ENCODE measurements around the gene KRT9. TPM values are rescaled to one million over a fixed set of nuclear protein-coding genes. Genes with fewer than 3 reads are reported as not detected.
"Not testable (repeated sequence)": the region's sequence is repeated elsewhere in the genome, so short reads cannot be mapped to it uniquely, and the experiment has no call there.

KRT9 gene
- total RNA-seq, 6 donors from 2014 or later, result not detected

DNA sequence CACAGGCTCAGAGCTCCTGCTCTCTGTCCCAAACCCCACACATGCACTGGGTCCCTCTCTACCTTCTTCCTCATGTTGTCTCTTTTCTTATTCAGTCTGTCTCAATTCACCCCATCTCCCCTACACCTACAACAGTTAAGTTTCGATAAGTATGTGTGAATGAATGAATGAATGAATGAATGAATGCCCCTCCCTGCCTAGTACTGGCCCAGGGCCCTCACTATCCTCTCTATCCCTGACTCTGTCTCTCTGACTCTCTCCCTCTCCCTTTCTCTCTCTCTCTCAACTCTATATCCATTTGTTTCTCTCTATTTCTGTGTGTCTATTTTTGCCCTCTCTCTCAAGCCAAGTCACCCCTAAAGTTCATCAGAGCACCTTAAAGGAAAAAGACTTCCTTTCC lies 6.7 kb upstream of the KRT9 start:
- 86 to 94% methylated on average over 1 of the region's 1 CpG for WGBS, 2 donors
- no peak overlapping the region for H3K27ac ChIP-seq
- no peak overlapping the region for H3K4me3 ChIP-seq
- DNase-seq (no peak), ATAC-seq (ENCODE audit: low FRiP score in 2 of 2) (no peak)
- TF ChIP-seq, protein P1, sequence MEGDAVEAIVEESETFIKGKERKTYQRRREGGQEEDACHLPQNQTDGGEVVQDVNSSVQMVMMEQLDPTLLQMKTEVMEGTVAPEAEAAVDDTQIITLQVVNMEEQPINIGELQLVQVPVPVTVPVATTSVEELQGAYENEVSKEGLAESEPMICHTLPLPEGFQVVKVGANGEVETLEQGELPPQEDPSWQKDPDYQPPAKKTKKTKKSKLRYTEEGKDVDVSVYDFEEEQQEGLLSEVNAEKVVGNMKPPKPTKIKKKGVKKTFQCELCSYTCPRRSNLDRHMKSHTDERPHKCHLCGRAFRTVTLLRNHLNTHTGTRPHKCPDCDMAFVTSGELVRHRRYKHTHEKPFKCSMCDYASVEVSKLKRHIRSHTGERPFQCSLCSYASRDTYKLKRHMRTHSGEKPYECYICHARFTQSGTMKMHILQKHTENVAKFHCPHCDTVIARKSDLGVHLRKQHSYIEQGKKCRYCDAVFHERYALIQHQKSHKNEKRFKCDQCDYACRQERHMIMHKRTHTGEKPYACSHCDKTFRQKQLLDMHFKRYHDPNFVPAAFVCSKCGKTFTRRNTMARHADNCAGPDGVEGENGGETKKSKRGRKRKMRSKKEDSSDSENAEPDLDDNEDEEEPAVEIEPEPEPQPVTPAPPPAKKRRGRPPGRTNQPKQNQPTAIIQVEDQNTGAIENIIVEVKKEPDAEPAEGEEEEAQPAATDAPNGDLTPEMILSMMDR (IDR thresholded peaks at IDR 0.05), result no peak
- TF ChIP-seq POLR2A (IDR thresholded peaks at IDR 0.05), result no peak
- no peak for TF ChIP-seq EP300 (IDR thresholded peaks at IDR 0.05)
- no peak for TF ChIP-seq POLR2AphosphoS5 (IDR thresholded peaks at IDR 0.05)
- peaks cover 0 to 3% (median 0%) of the 10 kb centered on the region in 4 donors for H3K4me1 ChIP-seq
- no peaks in the 10 kb centered on the region for H3K36me3 ChIP-seq
- no peaks in the 10 kb centered on the region for H3K9me3 ChIP-seq
- no peaks in the 10 kb centered on the region for H3K27me3 ChIP-seq

DNA sequence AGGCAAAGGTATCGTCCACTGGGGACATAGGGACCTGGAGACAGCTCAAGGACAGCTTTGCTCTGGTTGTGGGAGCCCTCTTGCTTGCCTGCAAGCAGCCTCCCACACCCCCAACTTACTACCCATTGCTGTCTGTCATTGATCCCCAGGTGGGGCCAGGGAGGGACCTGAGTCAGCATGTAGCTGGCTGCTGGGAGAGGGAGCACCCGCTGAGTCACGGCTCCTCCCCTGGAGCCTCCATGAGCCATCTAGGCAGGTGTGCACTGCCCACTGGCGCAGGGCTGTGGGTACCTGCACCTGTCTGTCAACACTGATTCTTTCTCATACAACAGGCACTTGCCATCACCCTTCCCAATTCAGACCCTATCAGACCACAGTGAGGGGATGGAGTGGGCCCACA lies 4.9 kb upstream of the KRT9 start:
- not testable (repeated sequence) for H3K36me3 ChIP-seq; H3K4me3 ChIP-seq; H3K4me1 ChIP-seq; DNase-seq; H3K27me3 ChIP-seq; H3K27ac ChIP-seq; ATAC-seq (ENCODE audit: low FRiP score in 2 of 2); H3K9me3 ChIP-seq
- WGBS, 2 donors, result 60 to 96% methylated on average over 3 to 4 of the region's 4 CpGs

DNA sequence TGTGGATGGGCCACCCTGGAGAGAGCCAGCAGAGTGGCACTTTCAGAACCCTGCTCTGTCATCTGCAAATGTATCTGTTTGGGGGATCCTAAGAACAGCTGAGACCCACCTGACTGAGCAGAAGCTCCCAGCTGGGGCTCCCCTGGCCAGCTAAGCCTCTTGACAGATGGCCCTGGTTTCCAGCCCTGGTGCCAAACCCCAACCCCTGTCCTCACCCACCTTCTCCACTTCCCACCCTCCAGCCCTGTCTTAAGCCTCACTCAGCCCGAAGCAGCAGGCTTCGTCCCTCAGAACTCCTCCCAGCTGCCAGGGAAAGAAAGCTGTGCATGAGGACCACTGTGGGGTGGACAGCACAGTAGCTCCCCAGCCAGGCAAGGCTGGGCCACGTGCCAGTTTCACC lies 3.5 kb upstream of the KRT9 start:
- 49 to 64% methylated on average over 3 of the region's 3 CpGs for WGBS, 2 donors
- H3K9me3 ChIP-seq, result no peaks in the 10 kb centered on the region
- H3K4me3 ChIP-seq, result no peak overlapping the region
- H3K4me1 ChIP-seq, result peaks cover 0 to 3% (median 0%) of the 10 kb centered on the region in 4 donors
- no peak for TF ChIP-seq POLR2AphosphoS5 (IDR thresholded peaks at IDR 0.05)
- TF ChIP-seq, protein P1 (IDR thresholded peaks at IDR 0.05), result no peak
- no peak for TF ChIP-seq POLR2A (IDR thresholded peaks at IDR 0.05)
- no peak for TF ChIP-seq EP300 (IDR thresholded peaks at IDR 0.05)
- ATAC-seq (ENCODE audit: low FRiP score in 2 of 2) (no peak), DNase-seq (no peak)
- H3K27me3 ChIP-seq, result no peaks in the 10 kb centered on the region
- no peak overlapping the region for H3K27ac ChIP-seq
- no peaks in the 10 kb centered on the region for H3K36me3 ChIP-seq

DNA sequence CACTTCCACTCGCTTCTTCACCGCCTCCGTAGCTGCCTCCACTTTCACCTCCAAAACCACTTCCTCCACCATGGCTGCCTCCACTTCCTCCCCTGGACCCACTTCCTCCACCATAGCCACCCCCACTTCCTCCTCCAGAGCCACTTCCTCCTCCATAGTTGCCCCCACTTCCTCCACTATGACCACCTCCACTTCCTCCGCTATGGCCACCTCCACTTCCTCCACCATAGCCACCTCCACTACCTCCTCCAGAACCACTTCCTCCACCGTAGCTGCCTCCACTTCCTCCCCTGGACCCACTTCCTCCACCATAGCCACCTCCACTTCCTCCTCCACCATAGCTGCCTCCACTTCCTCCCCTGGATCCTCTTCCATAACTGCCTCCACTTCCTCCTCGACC lies 4.5 kb downstream of the KRT9 start:
- DNase-seq, result no peak
- no peaks in the 10 kb centered on the region for H3K27me3 ChIP-seq
- peaks cover 0 to 7% (median 0%) of the 10 kb centered on the region in 4 donors for H3K9me3 ChIP-seq
- TF ChIP-seq POLR2A (IDR thresholded peaks at IDR 0.05) (no peak), EP300 (IDR thresholded peaks at IDR 0.05) (no peak), POLR2AphosphoS5 (IDR thresholded peaks at IDR 0.05) (no peak)
- TF ChIP-seq, protein P1 (IDR thresholded peaks at IDR 0.05), result no peak
- H3K4me1 ChIP-seq, result no peaks in the 10 kb centered on the region
- no peak overlapping the region for H3K4me3 ChIP-seq
- WGBS, 2 donors, result 60 to 68% methylated on average over 6 of the region's 6 CpGs
- ATAC-seq (ENCODE audit: low FRiP score in 2 of 2), result no peak
- no peak overlapping the region for H3K27ac ChIP-seq
- H3K36me3 ChIP-seq, result no peaks in the 10 kb centered on the region

DNA sequence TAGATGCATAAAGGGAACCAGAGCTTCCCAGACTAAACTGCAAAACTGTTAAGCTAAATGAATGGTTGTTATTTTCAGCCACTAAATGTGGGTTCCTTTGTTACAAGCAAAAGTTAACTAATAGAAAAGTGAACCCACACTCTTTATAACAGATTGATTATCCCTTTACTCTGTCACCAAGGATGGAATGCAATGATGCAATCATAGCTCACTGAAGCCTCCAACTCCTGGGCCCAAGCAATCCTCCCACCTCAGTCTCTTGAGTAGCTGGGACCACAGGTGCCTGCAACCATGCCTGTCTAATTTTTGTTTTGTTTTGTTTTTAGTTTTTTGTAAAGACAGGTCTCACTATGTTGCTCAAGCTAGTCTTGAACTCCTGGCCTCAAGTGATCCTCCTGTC lies 6.5 kb downstream of the KRT9 start:
- no peak for DNase-seq
- no peak for ATAC-seq (ENCODE audit: low FRiP score in 2 of 2)
- TF ChIP-seq EP300 (IDR thresholded peaks at IDR 0.05), result no peak
- TF ChIP-seq POLR2AphosphoS5 (IDR thresholded peaks at IDR 0.05), result no peak
- no peak for TF ChIP-seq POLR2A (IDR thresholded peaks at IDR 0.05)
- TF ChIP-seq, protein P1 (IDR thresholded peaks at IDR 0.05), result no peak
- H3K9me3 ChIP-seq, result peaks cover 0 to 7% (median 0%) of the 10 kb centered on the region in 4 donors
- no peak overlapping the region for H3K4me3 ChIP-seq
- no peaks in the 10 kb centered on the region for H3K4me1 ChIP-seq
- H3K27ac ChIP-seq, result no peak overlapping the region
- H3K27me3 ChIP-seq, result no peaks in the 10 kb centered on the region
- H3K36me3 ChIP-seq, result no peaks in the 10 kb centered on the region

Measured in upper lobe of left lung (tissue), 6 donors.